Fibroblast of lung (primary cell): ENCODE data around the gene JAG2. TPM values are rescaled to one million over a fixed set of nuclear protein-coding genes. Genes with fewer than 3 reads are reported as not detected.

Experiments used
- DNase-seq, 2 donors: peaks; one replicate each; pipeline versions ENCODE4 v3.0.0 to v3.0.0-alpha.2; 2010; ENCODE audit warnings: low read depth in 2 of 2
- H2AFZ ChIP-seq: 2 replicates; pipeline ENCODE4 v1.5.1; 2012; ENCODE audit warnings: low read length, control low read depth, inconsistent platforms
- H3K27ac ChIP-seq: 2 replicates; pipeline ENCODE4 v1.5.1; 2011; ENCODE audit warnings: low read length, control low read depth; ENCODE audit not compliant: insufficient read depth
- H3K27me3 ChIP-seq: 2 replicates; pipeline ENCODE4 v1.5.1; 2011; ENCODE audit warnings: mild to moderate bottlenecking, low read length; ENCODE audit not compliant: control insufficient read depth, insufficient read depth
- H3K36me3 ChIP-seq: 2 replicates; pipeline ENCODE4 v1.5.1; 2011; ENCODE audit warnings: low read length; ENCODE audit not compliant: control insufficient read depth, insufficient read depth
- H3K4me1 ChIP-seq: 2 replicates; pipeline ENCODE4 v1.5.1; 2011; ENCODE audit warnings: low read length; ENCODE audit not compliant: control insufficient read depth, insufficient read depth; ENCODE audit errors: extremely low read depth
- H3K4me2 ChIP-seq: 2 replicates; pipeline ENCODE4 v1.5.1; 2011; ENCODE audit warnings: low read length, control low read depth; ENCODE audit not compliant: insufficient read depth; ENCODE audit errors: extremely low read depth
- H3K4me3 ChIP-seq, 4 experiments: fragments of 200-600 bp in 1 of 4; sonication (generic) in 1 of 4; replicated peaks in 1 of 4; 2 replicates each; pipeline ENCODE4 v1.5.1; 2011 to 2016; ENCODE audit warnings: low read length in 4 of 4, low read depth in 3 of 4, mild to moderate bottlenecking in 3 of 4, control low read depth in 2 of 4, inconsistent platforms in 1 of 4, mixed read lengths in 1 of 4; ENCODE audit not compliant: insufficient read depth in 1 of 4; ENCODE audit errors: control extremely low read depth in 1 of 4
- H3K79me2 ChIP-seq: 2 replicates; pipeline ENCODE4 v1.5.1; 2012; ENCODE audit warnings: mild to moderate bottlenecking, low read length, inconsistent platforms; ENCODE audit not compliant: control insufficient read depth, insufficient read depth
- H3K9ac ChIP-seq: 2 replicates; pipeline ENCODE4 v1.5.1; 2011; ENCODE audit warnings: mild to moderate bottlenecking, low read length, control low read depth; ENCODE audit not compliant: insufficient read depth
- H3K9me3 ChIP-seq: 2 replicates; pipeline ENCODE4 v1.5.1; 2012; ENCODE audit warnings: low read depth, low read length; ENCODE audit not compliant: control insufficient read depth, insufficient read depth
- H4K20me1 ChIP-seq: 2 replicates; pipeline ENCODE4 v1.5.1; 2011; ENCODE audit warnings: low read length; ENCODE audit not compliant: control insufficient read depth, insufficient read depth; ENCODE audit errors: extremely low read depth
- CTCF ChIP-seq, 2 donors: IDR thresholded peaks in 1 of 2; conservative IDR thresholded peaks in 1 of 2; 1 replicate in 1 of 2; 2 replicates in 1 of 2; pipeline ENCODE4 v1.5.1; 2011 to 2012; ENCODE audit warnings: low read length in 2 of 2, control low read depth in 1 of 2, inconsistent platforms in 1 of 2, low read depth in 1 of 2, mild to moderate bottlenecking in 1 of 2
- EZH2 ChIP-seq: IDR thresholded peaks from 2 replicates; pipeline ENCODE4 v1.5.1; 2012; ENCODE audit warnings: low read length, control low read depth, mild to moderate bottlenecking; ENCODE audit errors: missing control alignments
- polyA plus RNA-seq, 2 donors: library from polyadenylated mRNA; depleted of rRNA in 1 of 2; stranded (reverse) in 1 of 2; unstranded in 1 of 2; fragments of >200 nt; gene quantifications; 2 replicates each; pipeline ENCODE4 v1.2.1, GENCODE V29; 2011 to 2012; ENCODE audit warnings: missing spikeins in 1 of 2
- total RNA-seq: library from RNA; depleted of rRNA; stranded (reverse); fragments of >200 nt; gene quantifications from 2 replicates; pipeline ENCODE4 v1.2.1, GENCODE V29; 2014

The JAG2 gene
- total and polyA plus RNA-seq, 2 donors (not counting 1 experiment from before 2014, with no cell fraction given), result 0.51 to 1.8 TPM

GRCh38 chr14:105092171-105093037 lies 76.2 kb downstream of the JAG2 start:
- Histone ChIP-seq H3K27me3 (peaks cover 3% of the 10 kb centered on the region), H3K79me2 (no peaks in the 10 kb centered on the region), H2AFZ (no peak overlapping the region), H3K4me2 (peak overlapping the region; percentile 64), H4K20me1 (no peaks in the 10 kb centered on the region), H3K27ac (no peak overlapping the region), H3K9me3 (no peaks in the 10 kb centered on the region), H3K4me3 (peak overlapping the region; percentile 15 to 86 (median 56)), H3K36me3 (no peaks in the 10 kb centered on the region), H3K4me1 (peaks cover 32% of the 10 kb centered on the region), H3K9ac (no peak overlapping the region)
- DNase-seq, result no peak
- TF ChIP-seq EZH2 (no peak), CTCF (conservative IDR thresholded peaks at IDR 0.05 in 1 of 2, IDR thresholded peaks at IDR 0.05 in 1 of 2; ENCODE audit: low read depth in 1 of 2, low read length in 2 of 2) (no peak)

- Histone ChIP-seq H3K27ac (no peak overlapping the region), H3K4me1 (peaks cover 32% of the 10 kb centered on the region), H3K9ac (no peak overlapping the region), H3K27me3 (peaks cover 3% of the 10 kb centered on the region), H3K4me2 (peak overlapping the region; percentile 13), H3K4me3 (no peak overlapping the region), H3K36me3 (no peaks in the 10 kb centered on the region), H4K20me1 (no peaks in the 10 kb centered on the region), H3K9me3 (no peaks in the 10 kb centered on the region), H3K79me2 (no peaks in the 10 kb centered on the region), H2AFZ (no peak overlapping the region)
- TF ChIP-seq EZH2, result no peak
- no peak for TF ChIP-seq CTCF (conservative IDR thresholded peaks at IDR 0.05 in 1 of 2, IDR thresholded peaks at IDR 0.05 in 1 of 2; ENCODE audit: low read depth in 1 of 2, low read length in 2 of 2)
- peak in 1 of 2 donors; percentile 38 for DNase-seq
Measured at GRCh38 chr14:105091517-105092170, 76.9 kb downstream of the JAG2 start.

GRCh38 chr14:105091054-105091516 lies 77.5 kb downstream of the JAG2 start:
- H3K79me2 ChIP-seq, result no peaks in the 10 kb centered on the region
- no peaks in the 10 kb centered on the region for H3K9me3 ChIP-seq
- H3K36me3 ChIP-seq, result no peaks in the 10 kb centered on the region
- TF ChIP-seq CTCF (conservative IDR thresholded peaks at IDR 0.05 in 1 of 2, IDR thresholded peaks at IDR 0.05 in 1 of 2; ENCODE audit: low read depth in 1 of 2, low read length in 2 of 2) (no peak), EZH2 (no peak)
- H3K9ac ChIP-seq, result no peak overlapping the region
- no peak overlapping the region for H3K4me3 ChIP-seq
- H3K4me1 ChIP-seq, result peaks cover 32% of the 10 kb centered on the region
- no peak overlapping the region for H2AFZ ChIP-seq
- no peak overlapping the region for H3K27ac ChIP-seq
- H3K4me2 ChIP-seq, result peak overlapping the region; percentile 13
- H3K27me3 ChIP-seq, result no peaks in the 10 kb centered on the region
- DNase-seq, result no peak
- no peaks in the 10 kb centered on the region for H4K20me1 ChIP-seq
